ENCODE results near the gene MMP12. TPM values are rescaled to one million over a fixed set of nuclear protein-coding genes. Genes with fewer than 3 reads are reported as not detected.

MMP12 gene
- polyA plus RNA-seq, 1 donor from 2014 or later = not detected

GRCh38 chr11:102920118-102920684 lies 45.4 kb upstream of the MMP12 start:
- Histone ChIP-seq H3K36me3 (ENCODE audit: insufficient read depth, low read length) (no peaks in the 10 kb centered on the region), H2AFZ (ENCODE audit: low read depth, low read length) (no peak overlapping the region), H3K4me3 (ENCODE audit: low read length) (no peak overlapping the region), H3K79me2 (replicated peaks; ENCODE audit: insufficient read depth, low read length) (no peaks in the 10 kb centered on the region), H3K9ac (ENCODE audit: low read length) (no peak overlapping the region), H3K27ac (ENCODE audit: low read length) (no peak overlapping the region), H4K20me1 (ENCODE audit: insufficient read depth) (no peaks in the 10 kb centered on the region), H3K4me2 (ENCODE audit: low read length) (no peak overlapping the region), H3K27me3 (ENCODE audit: insufficient read depth, low read depth, low read length) (no peaks in the 10 kb centered on the region), H3F3A (ENCODE audit: insufficient read depth, low read length, poor library complexity, severe bottlenecking) (no peaks in the 10 kb centered on the region), H3K9me3 (ENCODE audit: low read length) (no peaks in the 10 kb centered on the region), H3K9me2 (ENCODE audit: insufficient read depth, low read length) (no peaks in the 10 kb centered on the region)
- TF ChIP-seq TAF1 (IDR thresholded peaks at IDR 0.05; ENCODE audit: low read depth) = no peak
- no peak for TF ChIP-seq EZH2 (IDR thresholded peaks at IDR 0.05; ENCODE audit: borderline replicate concordance, insufficient read depth, low read length, poor library complexity, severe bottlenecking)
- no peak for TF ChIP-seq RAD21 (conservative IDR thresholded peaks at IDR 0.05)
- TF ChIP-seq EP300 (conservative IDR thresholded peaks at IDR 0.05; ENCODE audit: poor library complexity, severe bottlenecking) = no peak
- TF ChIP-seq POLR2AphosphoS5 (IDR thresholded peaks at IDR 0.05) = no peak
- TF ChIP-seq, protein P1, sequence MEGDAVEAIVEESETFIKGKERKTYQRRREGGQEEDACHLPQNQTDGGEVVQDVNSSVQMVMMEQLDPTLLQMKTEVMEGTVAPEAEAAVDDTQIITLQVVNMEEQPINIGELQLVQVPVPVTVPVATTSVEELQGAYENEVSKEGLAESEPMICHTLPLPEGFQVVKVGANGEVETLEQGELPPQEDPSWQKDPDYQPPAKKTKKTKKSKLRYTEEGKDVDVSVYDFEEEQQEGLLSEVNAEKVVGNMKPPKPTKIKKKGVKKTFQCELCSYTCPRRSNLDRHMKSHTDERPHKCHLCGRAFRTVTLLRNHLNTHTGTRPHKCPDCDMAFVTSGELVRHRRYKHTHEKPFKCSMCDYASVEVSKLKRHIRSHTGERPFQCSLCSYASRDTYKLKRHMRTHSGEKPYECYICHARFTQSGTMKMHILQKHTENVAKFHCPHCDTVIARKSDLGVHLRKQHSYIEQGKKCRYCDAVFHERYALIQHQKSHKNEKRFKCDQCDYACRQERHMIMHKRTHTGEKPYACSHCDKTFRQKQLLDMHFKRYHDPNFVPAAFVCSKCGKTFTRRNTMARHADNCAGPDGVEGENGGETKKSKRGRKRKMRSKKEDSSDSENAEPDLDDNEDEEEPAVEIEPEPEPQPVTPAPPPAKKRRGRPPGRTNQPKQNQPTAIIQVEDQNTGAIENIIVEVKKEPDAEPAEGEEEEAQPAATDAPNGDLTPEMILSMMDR (IDR thresholded peaks at IDR 0.05; ENCODE audit: poor library complexity, severe bottlenecking) = no peak
- no peak for TF ChIP-seq MXI1 (conservative IDR thresholded peaks at IDR 0.05; ENCODE audit: poor library complexity, severe bottlenecking)
- TF ChIP-seq, protein P2, sequence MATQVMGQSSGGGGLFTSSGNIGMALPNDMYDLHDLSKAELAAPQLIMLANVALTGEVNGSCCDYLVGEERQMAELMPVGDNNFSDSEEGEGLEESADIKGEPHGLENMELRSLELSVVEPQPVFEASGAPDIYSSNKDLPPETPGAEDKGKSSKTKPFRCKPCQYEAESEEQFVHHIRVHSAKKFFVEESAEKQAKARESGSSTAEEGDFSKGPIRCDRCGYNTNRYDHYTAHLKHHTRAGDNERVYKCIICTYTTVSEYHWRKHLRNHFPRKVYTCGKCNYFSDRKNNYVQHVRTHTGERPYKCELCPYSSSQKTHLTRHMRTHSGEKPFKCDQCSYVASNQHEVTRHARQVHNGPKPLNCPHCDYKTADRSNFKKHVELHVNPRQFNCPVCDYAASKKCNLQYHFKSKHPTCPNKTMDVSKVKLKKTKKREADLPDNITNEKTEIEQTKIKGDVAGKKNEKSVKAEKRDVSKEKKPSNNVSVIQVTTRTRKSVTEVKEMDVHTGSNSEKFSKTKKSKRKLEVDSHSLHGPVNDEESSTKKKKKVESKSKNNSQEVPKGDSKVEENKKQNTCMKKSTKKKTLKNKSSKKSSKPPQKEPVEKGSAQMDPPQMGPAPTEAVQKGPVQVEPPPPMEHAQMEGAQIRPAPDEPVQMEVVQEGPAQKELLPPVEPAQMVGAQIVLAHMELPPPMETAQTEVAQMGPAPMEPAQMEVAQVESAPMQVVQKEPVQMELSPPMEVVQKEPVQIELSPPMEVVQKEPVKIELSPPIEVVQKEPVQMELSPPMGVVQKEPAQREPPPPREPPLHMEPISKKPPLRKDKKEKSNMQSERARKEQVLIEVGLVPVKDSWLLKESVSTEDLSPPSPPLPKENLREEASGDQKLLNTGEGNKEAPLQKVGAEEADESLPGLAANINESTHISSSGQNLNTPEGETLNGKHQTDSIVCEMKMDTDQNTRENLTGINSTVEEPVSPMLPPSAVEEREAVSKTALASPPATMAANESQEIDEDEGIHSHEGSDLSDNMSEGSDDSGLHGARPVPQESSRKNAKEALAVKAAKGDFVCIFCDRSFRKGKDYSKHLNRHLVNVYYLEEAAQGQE (IDR thresholded peaks at IDR 0.05; ENCODE audit: borderline replicate concordance) = no peak
- TF ChIP-seq SMC3 (conservative IDR thresholded peaks at IDR 0.05; ENCODE audit: poor library complexity) = no peak

- H3K27me3 ChIP-seq (ENCODE audit: insufficient read depth, low read depth, low read length) = no peaks in the 10 kb centered on the region
- H3K9me3 ChIP-seq (ENCODE audit: low read length) = no peaks in the 10 kb centered on the region
- H3K9ac ChIP-seq (ENCODE audit: low read length) = no peak overlapping the region
- H3K4me2 ChIP-seq (ENCODE audit: low read length) = no peak overlapping the region
- H3K79me2 ChIP-seq (replicated peaks; ENCODE audit: insufficient read depth, low read length) = no peaks in the 10 kb centered on the region
- no peaks in the 10 kb centered on the region for H3K36me3 ChIP-seq (ENCODE audit: insufficient read depth, low read length)
- no peak overlapping the region for H3K27ac ChIP-seq (ENCODE audit: low read length)
- no peaks in the 10 kb centered on the region for H4K20me1 ChIP-seq (ENCODE audit: insufficient read depth)
- H2AFZ ChIP-seq (ENCODE audit: low read depth, low read length) = no peak overlapping the region
- TF ChIP-seq, protein P2 (IDR thresholded peaks at IDR 0.05; ENCODE audit: borderline replicate concordance) = no peak
- TF ChIP-seq EP300 (conservative IDR thresholded peaks at IDR 0.05; ENCODE audit: poor library complexity, severe bottlenecking) (no peak), RAD21 (conservative IDR thresholded peaks at IDR 0.05) (no peak), EZH2 (IDR thresholded peaks at IDR 0.05; ENCODE audit: borderline replicate concordance, insufficient read depth, low read length, poor library complexity, severe bottlenecking) (no peak), TAF1 (IDR thresholded peaks at IDR 0.05; ENCODE audit: low read depth) (no peak)
- H3K4me3 ChIP-seq (ENCODE audit: low read length) = no peak overlapping the region
- no peaks in the 10 kb centered on the region for H3K9me2 ChIP-seq (ENCODE audit: insufficient read depth, low read length)
- H3F3A ChIP-seq (ENCODE audit: insufficient read depth, low read length, poor library complexity, severe bottlenecking) = no peaks in the 10 kb centered on the region
Measured at GRCh38 chr11:102915044-102915375, 40.2 kb upstream of the MMP12 start.
